Measurements from ENCODE around the gene PNMT. TPM values are rescaled to one million over a fixed set of nuclear protein-coding genes. Genes with fewer than 3 reads are reported as not detected.

PNMT gene
- total and polyA plus RNA-seq, 2 donors (not counting 3 experiments of a cell fraction or from before 2014, with no cell fraction given): 0.11 TPM; not detected in 1

DNA sequence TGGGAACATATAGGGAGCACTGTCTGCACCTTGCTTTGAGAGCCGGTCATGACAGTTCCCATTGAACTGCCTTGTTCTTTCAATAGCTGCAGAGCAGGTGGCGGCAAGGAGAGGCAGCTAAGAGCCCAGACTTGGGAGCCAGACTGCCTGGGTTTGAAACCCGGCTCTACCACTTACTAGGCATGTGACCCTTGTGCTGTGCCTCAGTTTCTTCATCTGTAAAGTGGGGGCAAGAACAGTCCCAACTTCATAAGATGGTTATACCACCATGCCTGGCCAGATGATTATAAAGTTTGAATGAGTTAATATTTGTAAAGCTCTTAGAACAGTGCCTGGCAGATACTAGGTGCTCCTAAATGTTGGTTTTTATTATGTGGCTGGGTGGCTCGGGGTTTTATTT lies 46.0 kb downstream of the PNMT start:
- H3K79me2 ChIP-seq (ENCODE audit: control insufficient read depth, insufficient read depth, low read length): no peaks in the 10 kb centered on the region
- intact Hi-C loops (cut with micrococcal nuclease): no loop called here
- CTCF ChIA-PET: no interaction called here
- dilution Hi-C loops (cut with MboI; ENCODE audit: extremely low pct_ligation_motif_present, low sequenced_read_pairs): no loop called here
- H3K9me1 ChIP-seq (replicated peaks; ENCODE audit: control insufficient read depth, extremely low read depth, insufficient read depth, low read length): no peaks in the 10 kb centered on the region
- H3K4me1 ChIP-seq (ENCODE audit: control insufficient read depth, extremely low read depth, insufficient read depth, low read length): peaks cover 12% of the 10 kb centered on the region
- TF ChIP-seq POLR2AphosphoS5 (IDR thresholded peaks at IDR 0.05; ENCODE audit: insufficient read depth, low read depth, low read length) (no peak), POLR2A (IDR thresholded peaks at IDR 0.05; ENCODE audit: low read depth, low read length) (no peak), MYC (IDR thresholded peaks at IDR 0.05; ENCODE audit: low read depth, low read length) (no peak), GATA2 (IDR thresholded peaks at IDR 0.05; ENCODE audit: insufficient read depth, insufficient read length, low read depth, low read length) (no peak), JUN (IDR thresholded peaks at IDR 0.05; ENCODE audit: borderline replicate concordance, insufficient read depth, insufficient read length, low read depth) (no peak), EZH2 (IDR thresholded peaks at IDR 0.05; ENCODE audit: borderline replicate concordance, low read depth, low read length, severe bottlenecking) (no peak), FOS (IDR thresholded peaks at IDR 0.05; ENCODE audit: borderline replicate concordance, insufficient read depth, low read length) (no peak)
- TF ChIP-seq, protein P1, sequence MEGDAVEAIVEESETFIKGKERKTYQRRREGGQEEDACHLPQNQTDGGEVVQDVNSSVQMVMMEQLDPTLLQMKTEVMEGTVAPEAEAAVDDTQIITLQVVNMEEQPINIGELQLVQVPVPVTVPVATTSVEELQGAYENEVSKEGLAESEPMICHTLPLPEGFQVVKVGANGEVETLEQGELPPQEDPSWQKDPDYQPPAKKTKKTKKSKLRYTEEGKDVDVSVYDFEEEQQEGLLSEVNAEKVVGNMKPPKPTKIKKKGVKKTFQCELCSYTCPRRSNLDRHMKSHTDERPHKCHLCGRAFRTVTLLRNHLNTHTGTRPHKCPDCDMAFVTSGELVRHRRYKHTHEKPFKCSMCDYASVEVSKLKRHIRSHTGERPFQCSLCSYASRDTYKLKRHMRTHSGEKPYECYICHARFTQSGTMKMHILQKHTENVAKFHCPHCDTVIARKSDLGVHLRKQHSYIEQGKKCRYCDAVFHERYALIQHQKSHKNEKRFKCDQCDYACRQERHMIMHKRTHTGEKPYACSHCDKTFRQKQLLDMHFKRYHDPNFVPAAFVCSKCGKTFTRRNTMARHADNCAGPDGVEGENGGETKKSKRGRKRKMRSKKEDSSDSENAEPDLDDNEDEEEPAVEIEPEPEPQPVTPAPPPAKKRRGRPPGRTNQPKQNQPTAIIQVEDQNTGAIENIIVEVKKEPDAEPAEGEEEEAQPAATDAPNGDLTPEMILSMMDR (IDR thresholded peaks at IDR 0.05; ENCODE audit: extremely low read depth in 1 of 2, insufficient read depth in 1 of 2, low read depth in 1 of 2, low read length in 2 of 2): no peak
- TF ChIP-seq, protein P2, sequence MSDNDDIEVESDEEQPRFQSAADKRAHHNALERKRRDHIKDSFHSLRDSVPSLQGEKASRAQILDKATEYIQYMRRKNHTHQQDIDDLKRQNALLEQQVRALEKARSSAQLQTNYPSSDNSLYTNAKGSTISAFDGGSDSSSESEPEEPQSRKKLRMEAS (IDR thresholded peaks at IDR 0.05; ENCODE audit: insufficient read depth, insufficient read length): no peak
- H3K4me2 ChIP-seq (ENCODE audit: insufficient read depth, low read length): no peak overlapping the region
- H3K4me3 ChIP-seq (replicated peaks in 1 of 3; ENCODE audit: insufficient read depth in 1 of 3, low read depth in 1 of 3, low read length in 3 of 3): no peak overlapping the region
- H3K9me3 ChIP-seq (replicated peaks; ENCODE audit: control insufficient read depth, insufficient read depth, low read length): no peaks in the 10 kb centered on the region
- FAIRE-seq: peak; percentile 4
- H3K9ac ChIP-seq (replicated peaks; ENCODE audit: extremely low read depth, insufficient read depth, low read length): no peak overlapping the region
- H3K36me3 ChIP-seq (ENCODE audit: control insufficient read depth in 2 of 2, extremely low read depth in 1 of 2, insufficient read depth in 2 of 2, low read length in 2 of 2): peaks cover 0 to 6% of the 10 kb centered on the region in 2 experiments
- BruUV-seq (replicated peaks): no TSS peak
- no peaks in the 10 kb centered on the region for H3K27me3 ChIP-seq (ENCODE audit: control insufficient read depth in 2 of 2, insufficient read depth in 2 of 2, low read length in 2 of 2)
- no peak overlapping the region for H3K27ac ChIP-seq (ENCODE audit: insufficient read depth, low read depth, low read length)
- POLR2A ChIA-PET: interaction anchor here (0.6 kb wide), 1 partner anchor 17 kb away, joined by 3 read pairs; no protein-coding TSS in a partner anchor
- no peak for DNase-seq (ENCODE audit: low read depth, low spot score)
- no peaks in the 10 kb centered on the region for H4K20me1 ChIP-seq (replicated peaks; ENCODE audit: control insufficient read depth, extremely low read depth, insufficient read depth, low read length)
- no peak overlapping the region for H2AFZ ChIP-seq (ENCODE audit: low read depth, low read length)

All from endothelial cell of umbilical vein (primary cell).